Activated naive CD4-positive, alpha-beta T cell treated with anti-CD3 and anti-CD28 coated beads, Interleukin-2, amount 50 U/mL, for 24 hours (primary cell): ENCODE results near the gene TMEM30A.

Source experiments
- H3K27ac Mint-ChIP-seq: one replicate; pipeline ENCODE4 v1.8.0; 2021; ENCODE audit warnings: mild to moderate bottlenecking, mixed read lengths
- H3K27me3 Mint-ChIP-seq: one replicate; pipeline ENCODE4 v1.8.0; 2021; ENCODE audit warnings: mixed read lengths
- H3K36me3 Mint-ChIP-seq: one replicate; pipeline ENCODE4 v1.8.0; 2021; ENCODE audit warnings: mixed read lengths
- H3K4me1 Mint-ChIP-seq: one replicate; pipeline ENCODE4 v1.8.0; 2021; ENCODE audit warnings: mixed read lengths
- H3K4me3 Mint-ChIP-seq: one replicate; pipeline ENCODE4 v1.8.0; 2021; ENCODE audit warnings: mild to moderate bottlenecking, mixed read lengths
- H3K9me3 Mint-ChIP-seq: one replicate; pipeline ENCODE4 v1.8.0; 2021; ENCODE audit warnings: mixed read lengths

The TMEM30A gene

DNA sequence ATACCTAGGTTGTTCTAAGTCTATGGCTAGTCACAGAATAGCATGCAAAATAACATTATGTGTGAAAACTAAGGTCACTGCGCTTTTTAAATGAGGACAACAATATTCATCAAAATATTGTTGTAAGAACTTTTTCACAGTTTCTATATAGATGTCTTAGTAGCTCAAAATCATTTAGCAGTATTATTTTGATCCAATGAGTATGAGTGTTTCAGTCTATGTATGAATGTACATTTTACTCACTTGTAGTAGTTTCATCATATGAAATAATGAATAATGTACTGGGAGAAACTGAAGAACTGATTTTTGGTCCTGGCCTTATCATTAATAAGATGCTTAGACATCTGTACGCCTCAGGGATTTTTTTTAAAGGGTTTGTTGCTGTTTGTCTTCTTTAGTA is 16.5 kb upstream of the TMEM30A start:
- no peaks in the 10 kb centered on the region for H3K27me3 Mint-ChIP-seq
- no peak overlapping the region for H3K4me3 Mint-ChIP-seq
- H3K36me3 Mint-ChIP-seq = no peaks in the 10 kb centered on the region
- no peaks in the 10 kb centered on the region for H3K9me3 Mint-ChIP-seq
- no peak overlapping the region for H3K27ac Mint-ChIP-seq
- H3K4me1 Mint-ChIP-seq = peaks cover 4% of the 10 kb centered on the region

DNA sequence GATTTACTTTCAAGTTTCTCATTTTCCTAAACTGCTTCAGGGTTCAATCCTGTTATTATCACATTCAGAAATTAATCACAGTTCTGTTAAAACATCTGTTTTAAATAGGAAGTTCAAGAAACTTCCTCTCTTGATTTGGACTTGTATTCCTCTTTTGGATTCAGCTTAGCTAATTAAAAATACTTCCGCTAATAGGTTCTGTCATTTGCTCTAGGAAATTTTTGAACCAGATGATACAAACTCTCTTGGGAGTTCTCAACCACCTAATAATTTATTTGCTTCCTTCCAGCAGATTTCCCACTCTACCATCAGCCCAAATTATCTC is 15.9 kb upstream of the TMEM30A start:
- H3K4me1 Mint-ChIP-seq = no peaks in the 10 kb centered on the region
- no peaks in the 10 kb centered on the region for H3K9me3 Mint-ChIP-seq
- H3K36me3 Mint-ChIP-seq = no peaks in the 10 kb centered on the region
- no peak overlapping the region for H3K27ac Mint-ChIP-seq
- H3K4me3 Mint-ChIP-seq = no peak overlapping the region
- no peaks in the 10 kb centered on the region for H3K27me3 Mint-ChIP-seq

DNA sequence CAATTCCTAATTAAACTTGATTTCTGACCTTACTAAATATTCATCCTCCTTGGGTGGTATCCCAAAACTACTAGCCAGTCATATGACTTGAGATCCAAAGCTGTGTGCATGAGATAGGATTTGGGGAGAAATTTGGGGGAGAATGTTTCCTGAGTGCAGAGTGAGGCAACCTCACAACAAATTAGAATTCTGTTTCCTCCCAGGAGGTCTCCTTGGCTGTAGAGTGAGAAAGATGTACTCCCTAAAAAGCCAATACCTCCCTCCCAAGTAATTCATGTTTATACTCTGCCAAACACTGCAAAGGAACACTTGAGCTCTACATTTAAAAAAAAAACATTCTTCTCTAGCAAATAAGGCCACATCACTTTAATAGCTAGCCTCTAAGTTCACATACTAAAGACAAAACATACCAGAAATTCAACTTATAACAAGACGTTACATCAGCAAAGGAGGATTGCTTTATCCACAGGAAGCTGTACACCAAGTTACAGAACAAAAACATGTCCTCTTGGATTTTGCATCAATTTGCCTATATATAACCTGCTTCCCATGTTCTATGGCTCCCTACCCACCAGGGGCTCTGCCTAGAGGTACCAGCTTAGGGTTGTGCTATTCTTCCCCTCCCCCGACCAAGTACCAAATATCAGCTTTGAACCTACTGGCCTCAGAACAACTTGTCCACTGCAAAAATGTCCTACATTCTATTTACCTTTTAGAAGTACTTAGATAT is 15.4 kb upstream of the TMEM30A start:
- Mint-ChIP-seq H3K36me3 (no peaks in the 10 kb centered on the region), H3K27ac (no peak overlapping the region), H3K9me3 (no peaks in the 10 kb centered on the region), H3K4me3 (no peak overlapping the region), H3K27me3 (no peaks in the 10 kb centered on the region), H3K4me1 (no peaks in the 10 kb centered on the region)

DNA sequence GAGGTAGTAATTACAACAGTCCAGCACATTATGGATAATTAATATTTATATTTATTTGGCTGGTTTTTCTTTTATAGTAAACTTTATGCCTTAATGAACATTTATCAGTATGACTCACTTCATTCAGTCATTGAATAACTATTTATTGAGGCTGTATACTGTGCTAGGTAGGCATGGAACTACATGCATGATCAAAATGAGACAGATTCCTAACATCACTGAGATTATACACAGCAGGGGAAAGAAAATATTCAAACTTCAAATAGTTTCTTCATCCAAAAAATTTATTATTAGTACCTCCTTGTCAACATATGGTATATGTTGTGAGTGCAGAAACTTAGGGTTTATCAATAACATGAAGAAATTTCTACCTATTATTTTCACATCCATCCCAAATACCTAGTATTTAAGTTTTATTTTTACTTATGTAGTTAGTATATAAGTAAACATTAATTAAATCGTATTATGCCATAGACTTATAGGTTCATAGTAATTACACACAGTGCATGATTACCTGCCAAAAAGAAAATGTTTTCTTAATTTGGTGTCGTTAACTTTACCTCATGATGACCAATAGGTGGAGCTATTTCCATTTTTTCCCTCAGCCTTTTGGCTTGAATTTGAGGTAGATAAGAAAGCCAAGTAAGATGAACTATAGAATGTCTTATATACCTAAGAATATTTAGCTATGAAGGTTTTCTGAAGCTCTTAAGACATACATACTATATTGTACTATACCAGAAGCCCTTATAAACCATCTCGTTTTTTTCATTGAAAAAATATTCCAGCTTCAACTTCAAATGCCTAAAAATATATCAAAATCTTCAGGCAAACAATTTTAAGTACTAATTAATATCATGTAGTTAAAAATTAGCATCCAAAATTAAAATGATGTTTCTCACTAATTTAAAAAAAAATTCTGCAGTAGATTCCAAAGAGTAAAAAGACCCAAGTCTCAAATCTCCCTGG is 12.5 kb upstream of the TMEM30A start:
- Mint-ChIP-seq H3K4me1 (no peaks in the 10 kb centered on the region), H3K27me3 (no peaks in the 10 kb centered on the region), H3K9me3 (no peaks in the 10 kb centered on the region), H3K27ac (no peak overlapping the region), H3K4me3 (no peak overlapping the region), H3K36me3 (no peaks in the 10 kb centered on the region)

DNA sequence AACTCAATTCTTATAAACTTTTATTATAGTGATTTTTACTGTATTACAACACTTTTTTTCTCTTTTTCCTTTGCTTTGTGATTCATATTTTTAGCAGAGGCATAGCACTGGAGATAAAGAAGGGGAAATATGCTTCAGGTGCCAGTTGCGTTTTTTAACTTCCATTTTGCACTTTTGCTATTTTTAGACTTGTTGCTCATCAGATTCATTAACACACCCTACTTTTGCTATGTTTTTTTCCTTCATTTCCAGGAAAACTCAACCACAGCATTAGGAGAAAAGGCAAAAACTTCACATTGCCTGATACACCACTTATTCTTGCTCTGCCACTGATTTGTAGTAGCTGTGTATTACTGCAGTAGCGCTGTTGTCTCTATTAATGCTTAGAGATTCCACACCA is 8.0 kb upstream of the TMEM30A start:
- H3K27me3 Mint-ChIP-seq = no peaks in the 10 kb centered on the region
- H3K9me3 Mint-ChIP-seq = no peaks in the 10 kb centered on the region
- no peak overlapping the region for H3K27ac Mint-ChIP-seq
- H3K4me3 Mint-ChIP-seq = no peak overlapping the region
- H3K36me3 Mint-ChIP-seq = peaks cover 2% of the 10 kb centered on the region
- peaks cover 20% of the 10 kb centered on the region for H3K4me1 Mint-ChIP-seq

DNA sequence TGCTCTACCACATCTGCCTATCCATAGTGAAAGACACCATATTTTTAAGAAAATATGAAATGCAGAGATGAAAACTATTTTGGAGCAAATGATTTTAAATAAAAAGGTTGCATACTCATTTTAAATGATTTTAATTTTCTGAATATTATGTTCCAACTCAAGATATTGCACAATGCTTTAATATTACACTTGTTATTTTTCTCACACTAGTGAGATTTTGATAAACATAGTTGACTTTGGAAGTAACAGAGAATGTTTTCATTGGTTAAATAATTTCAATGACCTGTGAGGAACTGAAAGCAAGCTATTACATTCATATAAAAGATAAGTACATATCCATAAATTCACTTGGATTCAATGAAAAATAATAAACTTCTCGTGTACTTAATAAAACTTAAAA is 7.2 kb upstream of the TMEM30A start:
- Mint-ChIP-seq H3K36me3 (peaks cover 4% of the 10 kb centered on the region), H3K27me3 (no peaks in the 10 kb centered on the region), H3K4me1 (peaks cover 28% of the 10 kb centered on the region), H3K27ac (no peak overlapping the region), H3K9me3 (no peaks in the 10 kb centered on the region), H3K4me3 (no peak overlapping the region)

DNA sequence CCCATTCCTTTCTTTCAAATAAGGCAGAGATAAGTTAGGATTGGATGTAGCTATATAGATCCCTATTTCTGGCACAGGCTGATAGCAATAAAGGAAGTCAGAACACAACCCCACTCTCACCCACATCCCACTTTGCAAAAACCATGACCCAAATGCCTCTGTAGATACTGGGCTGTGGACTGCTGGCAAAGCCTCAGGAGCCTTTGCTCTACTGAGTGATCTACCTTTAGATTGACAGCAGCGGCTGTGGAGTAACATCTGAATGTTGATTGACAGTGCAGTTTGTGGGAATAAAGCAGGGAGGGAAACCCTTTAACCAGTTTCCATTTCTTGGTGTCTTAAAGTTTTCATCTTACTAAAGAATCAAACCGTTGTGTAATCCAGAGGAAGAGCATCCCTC is 6.7 kb upstream of the TMEM30A start:
- Mint-ChIP-seq H3K4me3 (no peak overlapping the region), H3K9me3 (no peaks in the 10 kb centered on the region), H3K4me1 (peaks cover 33% of the 10 kb centered on the region), H3K36me3 (peaks cover 5% of the 10 kb centered on the region), H3K27ac (no peak overlapping the region), H3K27me3 (no peaks in the 10 kb centered on the region)

DNA sequence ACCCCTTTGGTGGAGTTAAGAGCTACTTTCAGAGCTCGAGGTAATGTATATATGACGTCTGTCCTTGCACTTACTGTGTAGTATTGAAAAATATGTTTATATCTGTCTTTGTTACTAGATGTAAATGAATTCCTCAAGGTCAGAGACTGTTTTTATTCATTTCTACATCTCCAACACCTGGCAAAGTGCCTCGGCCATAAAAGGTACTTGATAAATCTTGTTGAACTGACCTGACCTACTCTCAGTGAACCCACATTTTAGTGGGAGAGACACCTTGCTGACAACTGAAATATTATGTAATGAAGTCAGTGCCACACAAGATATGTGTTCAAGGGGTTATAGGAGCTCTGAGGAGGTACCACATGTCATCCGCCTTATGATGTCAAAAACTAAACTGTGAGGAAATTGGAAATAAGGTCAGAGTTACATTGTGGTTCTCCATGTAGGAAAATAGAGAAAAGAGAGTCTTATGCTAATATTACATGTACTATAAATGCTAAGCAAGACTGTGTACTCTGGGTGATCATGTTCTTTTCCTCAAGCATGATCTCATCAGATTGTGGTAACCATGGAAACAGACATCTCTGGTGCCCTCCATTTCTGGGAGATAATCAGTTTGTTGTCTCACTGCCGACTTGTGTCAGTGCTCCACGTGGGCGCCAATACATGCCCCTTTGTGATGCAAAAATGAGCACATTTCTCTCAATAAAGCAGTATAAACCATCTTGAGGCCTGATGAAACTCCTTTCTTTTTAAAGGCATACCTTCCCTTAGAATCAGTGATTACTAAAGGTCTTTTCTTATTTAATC is 5.7 kb upstream of the TMEM30A start:
- Mint-ChIP-seq H3K36me3 (peaks cover 5% of the 10 kb centered on the region), H3K27me3 (no peaks in the 10 kb centered on the region), H3K9me3 (no peaks in the 10 kb centered on the region), H3K27ac (no peak overlapping the region), H3K4me3 (no peak overlapping the region), H3K4me1 (peaks cover 35% of the 10 kb centered on the region)

DNA sequence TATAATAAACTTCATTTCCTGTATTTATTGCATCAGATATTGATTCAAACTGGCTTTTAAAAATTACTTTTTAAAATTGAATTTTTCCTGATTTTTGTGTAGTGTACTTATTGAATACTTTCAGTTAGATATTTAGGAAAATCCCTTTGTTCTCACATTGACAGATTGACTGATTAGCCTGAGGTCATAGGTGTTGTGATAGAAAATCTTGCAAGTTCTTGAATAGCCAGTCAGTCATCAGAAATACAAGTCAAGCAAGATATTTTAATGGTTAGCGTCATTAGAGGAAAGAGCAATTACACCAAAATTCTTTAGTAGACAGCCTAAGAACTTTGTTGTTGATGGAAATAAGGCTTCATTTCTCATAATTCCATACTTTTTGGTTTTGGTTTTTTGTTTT is 3.4 kb upstream of the TMEM30A start:
- Mint-ChIP-seq H3K27me3 (no peaks in the 10 kb centered on the region), H3K27ac (peak overlapping the region; percentile 17), H3K4me3 (no peak overlapping the region), H3K4me1 (peaks cover 35% of the 10 kb centered on the region), H3K36me3 (peaks cover 5% of the 10 kb centered on the region), H3K9me3 (no peaks in the 10 kb centered on the region)

DNA sequence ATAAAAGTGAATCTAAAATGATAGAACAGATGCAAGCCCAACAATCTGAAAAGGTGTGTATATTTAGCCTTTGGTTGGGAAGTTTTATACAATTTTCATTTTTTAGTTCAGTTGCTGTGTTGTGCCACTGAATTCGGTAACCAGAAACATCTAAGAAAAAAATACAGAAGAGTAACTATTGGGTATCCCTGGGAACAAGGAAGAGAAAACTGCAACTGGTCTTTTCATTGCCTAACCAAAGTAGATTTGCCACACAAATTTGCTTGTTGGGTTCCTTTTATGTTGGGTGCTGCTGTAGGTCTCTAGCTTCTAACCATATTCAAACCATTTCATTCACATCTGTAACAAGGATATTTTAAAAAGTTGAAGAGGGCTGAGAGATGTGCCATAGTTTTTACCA is 2.8 kb upstream of the TMEM30A start:
- H3K4me3 Mint-ChIP-seq = peak overlapping the region; percentile 42
- peaks cover 5% of the 10 kb centered on the region for H3K36me3 Mint-ChIP-seq
- no peaks in the 10 kb centered on the region for H3K27me3 Mint-ChIP-seq
- peaks cover 40% of the 10 kb centered on the region for H3K4me1 Mint-ChIP-seq
- no peaks in the 10 kb centered on the region for H3K9me3 Mint-ChIP-seq
- H3K27ac Mint-ChIP-seq = peak overlapping the region; percentile 77

DNA sequence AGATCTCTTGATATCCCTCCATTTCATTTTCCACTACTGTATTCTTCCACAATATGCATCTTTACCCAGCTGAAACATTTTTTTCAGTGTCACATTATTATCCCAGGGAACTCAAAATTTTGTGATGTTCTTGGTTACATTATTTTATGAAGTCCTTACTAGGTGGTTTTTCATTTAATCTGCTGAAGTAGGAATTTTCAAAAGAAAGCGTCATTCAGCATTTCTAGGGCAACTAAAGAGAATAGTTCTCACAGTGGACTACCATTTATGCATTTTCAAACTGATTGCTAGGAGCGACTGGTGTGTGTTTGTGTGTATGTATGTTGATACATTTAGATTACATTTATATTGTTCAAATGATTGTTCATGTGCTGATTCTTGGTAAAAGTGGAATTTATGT is 2.4 kb upstream of the TMEM30A start:
- H3K4me3 Mint-ChIP-seq = no peak overlapping the region

DNA sequence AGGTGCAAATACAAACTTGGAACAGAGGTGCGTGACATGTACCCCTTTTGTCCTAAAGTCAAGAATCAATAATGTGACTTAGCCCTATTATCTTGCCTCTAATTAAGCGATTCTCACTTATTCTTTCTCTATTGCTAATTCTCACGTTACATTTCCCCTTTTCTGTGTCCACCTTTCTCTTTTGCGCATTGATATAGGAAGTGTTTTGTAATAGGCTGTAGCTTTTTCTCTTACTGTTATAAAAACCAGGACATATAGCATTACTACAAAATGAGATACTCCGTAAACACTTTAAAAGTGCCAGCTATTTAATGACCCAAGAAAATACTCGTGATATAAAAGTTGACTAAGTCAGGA is 669 bp upstream of the TMEM30A start:
- H3K4me3 Mint-ChIP-seq = no peak overlapping the region
- H3K4me1 Mint-ChIP-seq = peaks cover 57% of the 10 kb centered on the region

More for the DNA sequence above, 2.4 kb upstream of the TMEM30A start:
- Mint-ChIP-seq H3K4me1 (peaks cover 43% of the 10 kb centered on the region), H3K9me3 (no peaks in the 10 kb centered on the region), H3K27ac (peak overlapping the region; percentile 77), H3K27me3 (no peaks in the 10 kb centered on the region), H3K36me3 (peaks cover 5% of the 10 kb centered on the region)

DNA sequence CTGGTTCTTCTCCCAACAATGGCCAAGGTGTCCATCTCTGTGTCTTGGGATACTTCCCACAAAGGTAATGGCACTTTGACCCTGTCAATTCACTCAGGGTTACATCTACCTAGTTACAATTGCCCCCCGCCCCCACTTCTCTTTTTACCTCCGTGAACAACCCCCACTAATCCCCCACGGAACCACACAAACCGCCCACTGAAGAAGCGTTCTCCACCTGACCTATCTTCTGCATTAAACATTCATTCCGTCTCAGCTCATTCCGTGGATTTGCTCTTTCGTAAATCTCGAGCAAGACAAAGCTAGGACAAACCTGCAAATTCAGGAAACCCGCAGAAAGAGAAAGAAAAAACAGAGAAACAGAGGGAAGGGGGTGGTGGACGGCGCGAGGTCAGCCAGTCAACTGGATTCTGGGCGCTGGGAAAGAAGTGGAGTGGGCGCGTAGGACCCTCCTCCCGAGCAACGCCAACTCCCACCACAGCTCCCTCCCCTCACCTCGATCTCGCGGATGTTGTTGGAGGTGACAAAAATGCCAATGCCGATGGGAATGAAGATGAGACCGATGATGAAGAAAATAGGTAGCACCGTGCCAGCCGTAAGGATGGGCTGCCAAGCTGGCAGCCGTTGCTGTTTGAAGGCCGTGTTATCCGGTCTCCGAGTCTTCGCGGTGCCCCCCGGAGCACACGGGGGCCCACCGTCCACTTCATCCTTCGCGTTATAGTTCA is 523 bp downstream of the TMEM30A start:
- Mint-ChIP-seq H3K9me3 (no peaks in the 10 kb centered on the region), H3K4me3 (no peak overlapping the region), H3K36me3 (peaks cover 6% of the 10 kb centered on the region), H3K27ac (no peak overlapping the region), H3K27me3 (no peaks in the 10 kb centered on the region), H3K4me1 (peaks cover 61% of the 10 kb centered on the region)

More for the DNA sequence above, 669 bp upstream of the TMEM30A start:
- no peaks in the 10 kb centered on the region for H3K9me3 Mint-ChIP-seq
- peaks cover 5% of the 10 kb centered on the region for H3K36me3 Mint-ChIP-seq
- no peaks in the 10 kb centered on the region for H3K27me3 Mint-ChIP-seq
- H3K27ac Mint-ChIP-seq = no peak overlapping the region

DNA sequence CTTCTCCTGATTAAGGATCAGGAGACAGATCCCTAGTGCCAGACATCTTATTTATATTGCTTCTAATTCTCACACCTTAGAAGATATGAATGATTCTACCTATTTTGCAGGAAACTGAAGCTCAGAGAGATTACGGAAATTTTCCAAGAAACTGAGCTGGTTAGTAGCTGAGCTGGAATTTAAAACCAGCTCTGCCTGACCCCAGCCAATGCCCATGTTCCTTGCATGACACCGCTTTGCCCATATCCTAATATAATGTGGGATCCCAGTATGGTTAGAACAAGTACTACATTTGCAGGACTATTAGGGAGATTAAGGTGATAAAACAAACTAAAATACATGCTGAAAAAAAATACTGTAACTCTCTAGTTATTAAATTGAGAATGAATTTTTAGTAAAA is 1.9 kb downstream of the TMEM30A start:
- Mint-ChIP-seq H3K4me1 (peaks cover 61% of the 10 kb centered on the region), H3K4me3 (no peak overlapping the region), H3K36me3 (peaks cover 10% of the 10 kb centered on the region), H3K27ac (peak overlapping the region; percentile 81), H3K9me3 (no peaks in the 10 kb centered on the region), H3K27me3 (no peaks in the 10 kb centered on the region)

DNA sequence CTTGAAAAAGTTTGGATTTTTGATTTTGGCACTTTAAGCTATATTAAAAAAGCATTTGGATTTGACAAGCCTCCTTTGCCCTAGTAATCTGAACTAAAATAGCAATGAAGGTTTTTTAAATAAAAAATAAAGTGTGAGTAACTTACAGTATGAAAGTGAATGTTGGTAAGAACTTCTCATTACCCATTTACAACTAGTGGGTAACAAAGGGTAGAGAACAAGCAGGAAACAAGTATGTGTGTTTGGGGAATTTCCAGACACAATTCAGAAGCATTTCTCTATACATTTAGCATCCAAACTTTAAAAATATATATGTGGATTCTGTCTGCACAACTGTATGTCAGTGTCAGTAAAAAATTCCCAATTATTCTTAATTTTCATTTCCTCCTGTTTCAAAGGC is 2.9 kb downstream of the TMEM30A start:
- H3K9me3 Mint-ChIP-seq = no peaks in the 10 kb centered on the region
- no peaks in the 10 kb centered on the region for H3K27me3 Mint-ChIP-seq
- peak overlapping the region; percentile 73 for H3K27ac Mint-ChIP-seq
- H3K36me3 Mint-ChIP-seq = peaks cover 11% of the 10 kb centered on the region
- H3K4me1 Mint-ChIP-seq = peaks cover 56% of the 10 kb centered on the region
- H3K4me3 Mint-ChIP-seq = peak overlapping the region; percentile 79
